Right atrium auricular region (tissue), 2 donors: Measurements from ENCODE around the gene SUN1. TPM values are rescaled to one million over a fixed set of nuclear protein-coding genes. Genes with fewer than 3 reads are reported as not detected.
A peak's percentile ranks its signal among the peaks of the same experiment; 100 is the strongest.

Experiments used
- DNase-seq: peaks from one replicate; pipeline ENCODE4 v3.0.0-alpha.2; 2019; ENCODE audit warnings: low spot score
- H3K27ac ChIP-seq, 2 donors: fragments of 200-600 bp; sonication (generic); 1 replicate in 1 of 2; 2 replicates in 1 of 2; pipeline ENCODE4 v1.5.1; 2016 to 2019
- H3K27me3 ChIP-seq, 2 donors: fragments of 200-600 bp; sonication (generic); one replicate each; pipeline versions ENCODE4 v1.5.1 to v1.6.0; 2017 to 2019
- H3K36me3 ChIP-seq: fragments of 200-600 bp; sonication (generic); one replicate; pipeline ENCODE4 v1.5.1; 2016
- H3K4me1 ChIP-seq, 2 donors: fragments of 200-600 bp; sonication (generic); one replicate each; pipeline versions ENCODE4 v1.5.1 to v1.6.0; 2017 to 2019
- H3K4me3 ChIP-seq, 2 donors: fragments of 200-600 bp; sonication (generic); 1 replicate in 1 of 2; 2 replicates in 1 of 2; pipeline ENCODE4 v1.5.1; 2017 to 2019; ENCODE audit warnings: mild to moderate bottlenecking in 1 of 2, moderate library complexity in 1 of 2
- H3K9me3 ChIP-seq, 2 donors: fragments of 200-600 bp; sonication (generic); one replicate each; pipeline ENCODE4 v1.5.1; 2019
- CTCF ChIP-seq, 2 donors: fragments of 200-600 bp; sonication (generic); IDR thresholded peaks; one replicate each; pipeline ENCODE4 v1.5.1; 2019; ENCODE audit warnings: antibody characterized with exemption in 2 of 2
- total RNA-seq, 2 donors: library from RNA; depleted of rRNA; stranded (reverse); fragments of >200 nt; gene quantifications; one replicate each; pipeline ENCODE4 v1.1.0, GENCODE V29; 2016

Gene SUN1
- total RNA-seq, 2 donors from 2014 or later: 84.4 to 97.5 TPM

- Histone ChIP-seq H3K9me3 (no peaks in the 10 kb centered on the region), H3K27ac (no peak overlapping the region), H3K4me3 (peak overlapping the region in 1 of 2 donors; percentile 24), H3K4me1 (peaks cover 0 to 18% of the 10 kb centered on the region in 2 donors), H3K27me3 (no peaks in the 10 kb centered on the region), H3K36me3 (no peaks in the 10 kb centered on the region)
- TF ChIP-seq CTCF (IDR thresholded peaks at IDR 0.05): no peak
- no peak for DNase-seq
Measured at GRCh38 chr7:903921-904755, 71.9 kb downstream of the SUN1 start.

- H3K9me3 ChIP-seq: no peaks in the 10 kb centered on the region
- peaks cover 0 to 23% of the 10 kb centered on the region in 2 donors for H3K4me1 ChIP-seq
- H3K36me3 ChIP-seq: no peaks in the 10 kb centered on the region
- no peak overlapping the region for H3K27ac ChIP-seq
- peak overlapping the region in 1 of 2 donors; percentile 24 for H3K4me3 ChIP-seq
- H3K27me3 ChIP-seq: no peaks in the 10 kb centered on the region
- no peak for DNase-seq
- no peak for TF ChIP-seq CTCF (IDR thresholded peaks at IDR 0.05)
Measured at GRCh38 chr7:904847-905246, 72.6 kb downstream of the SUN1 start.

- TF ChIP-seq CTCF (IDR thresholded peaks at IDR 0.05): no peak
- Histone ChIP-seq H3K27me3 (no peaks in the 10 kb centered on the region), H3K27ac (no peak overlapping the region), H3K4me1 (peaks cover 0 to 15% of the 10 kb centered on the region in 2 donors), H3K9me3 (no peaks in the 10 kb centered on the region), H3K36me3 (no peaks in the 10 kb centered on the region), H3K4me3 (no peak overlapping the region)
- no peak for DNase-seq
Measured at GRCh38 chr7:906776-907157, 74.5 kb downstream of the SUN1 start.

- Histone ChIP-seq H3K9me3 (no peaks in the 10 kb centered on the region), H3K27ac (no peak overlapping the region), H3K36me3 (no peaks in the 10 kb centered on the region), H3K4me3 (no peak overlapping the region), H3K27me3 (no peaks in the 10 kb centered on the region), H3K4me1 (peaks cover 0 to 15% of the 10 kb centered on the region in 2 donors)
- TF ChIP-seq CTCF (IDR thresholded peaks at IDR 0.05): no peak
- peak; percentile 68 for DNase-seq
Measured at GRCh38 chr7:907158-907980, 75.1 kb downstream of the SUN1 start.

GRCh38 chr7:908159-908581 is 75.9 kb downstream of the SUN1 start:
- DNase-seq: no peak
- Histone ChIP-seq H3K4me1 (peaks cover 0 to 15% of the 10 kb centered on the region in 2 donors), H3K4me3 (no peak overlapping the region), H3K9me3 (no peaks in the 10 kb centered on the region), H3K27ac (no peak overlapping the region), H3K27me3 (no peaks in the 10 kb centered on the region), H3K36me3 (no peaks in the 10 kb centered on the region)
- TF ChIP-seq CTCF (IDR thresholded peaks at IDR 0.05): no peak
